GM12878 (cell line): ENCODE results near the gene DIAPH1. TPM values are rescaled to one million over a fixed set of nuclear protein-coding genes. Genes with fewer than 3 reads are reported as not detected.

Source experiments
- ATF7 ChIP-seq: fragments of 450-650 bp; IDR thresholded peaks from 2 replicates; pipeline ENCODE4 v1.6.1; 2016; ENCODE audit warnings: low read depth, mild to moderate bottlenecking
- BACH1 ChIP-seq: fragments of 450-650 bp; IDR thresholded peaks from 2 replicates; pipeline ENCODE4 v1.6.1; 2017; ENCODE audit warnings: mild to moderate bottlenecking, borderline replicate concordance
- BRCA1 ChIP-seq: IDR thresholded peaks from 2 replicates; pipeline ENCODE4 v1.6.1; 2011; ENCODE audit warnings: low read depth, low read length, improper control_type of control experiment
- CUX1 ChIP-seq: IDR thresholded peaks from 2 replicates; pipeline ENCODE4 v1.6.1; 2012; ENCODE audit warnings: improper control_type of control experiment, low read depth, low read length; ENCODE audit not compliant: insufficient replicate concordance
- IKZF1 ChIP-seq: fragments of 450-650 bp; conservative IDR thresholded peaks from 2 replicates; pipeline ENCODE4 v1.6.1; 2017; ENCODE audit warnings: antibody characterized with exemption, mild to moderate bottlenecking
- IRF4 ChIP-seq: IDR thresholded peaks from 2 replicates; pipeline ENCODE4 v1.6.1; 2011; ENCODE audit warnings: low read depth, low read length
- KLF5 ChIP-seq: fragments of 450-650 bp; IDR thresholded peaks from 2 replicates; pipeline ENCODE4 v1.6.1; 2014; ENCODE audit warnings: mild to moderate bottlenecking; ENCODE audit not compliant: partially characterized antibody
- MTA2 ChIP-seq: fragments of 450-650 bp; IDR thresholded peaks from 2 replicates; pipeline ENCODE4 v1.6.1; 2016; ENCODE audit warnings: low read depth, mild to moderate bottlenecking, moderate library complexity
- MXI1 ChIP-seq: fragments of 150-350 bp; IDR thresholded peaks from 2 replicates; pipeline ENCODE4 v1.6.1; 2011; ENCODE audit warnings: low read depth, mild to moderate bottlenecking, inconsistent platforms, low read length, improper control_type of control experiment
- PBX3 ChIP-seq: IDR thresholded peaks from 2 replicates; pipeline ENCODE4 v1.6.1; 2011; ENCODE audit warnings: mild to moderate bottlenecking, low read depth, low read length, moderate library complexity; ENCODE audit not compliant: insufficient replicate concordance
- SMAD1 ChIP-seq: fragments of 450-650 bp; IDR thresholded peaks from 2 replicates; pipeline ENCODE4 v1.6.1; 2018; ENCODE audit warnings: mild to moderate bottlenecking, low read depth; ENCODE audit not compliant: partially characterized antibody
- SP1 ChIP-seq: IDR thresholded peaks from one replicate; pipeline ENCODE4 v1.6.1; 2011; ENCODE audit warnings: low read depth, low read length
- WRNIP1 ChIP-seq: IDR thresholded peaks from 2 replicates; pipeline ENCODE4 v1.6.1; 2011; ENCODE audit warnings: low read depth, low read length, improper control_type of control experiment, borderline replicate concordance
- ZBED1 ChIP-seq: IDR thresholded peaks from 2 replicates; pipeline ENCODE4 v1.6.1; 2016; ENCODE audit warnings: borderline replicate concordance
- ZBTB4 ChIP-seq: fragments of 450-650 bp; formaldehyde crosslinking; IDR thresholded peaks from 2 replicates; pipeline ENCODE4 v1.4.0; 2022; ENCODE audit warnings: mild to moderate bottlenecking, moderate library complexity
- ZNF622 ChIP-seq: fragments of 450-650 bp; IDR thresholded peaks from 2 replicates; pipeline ENCODE4 v1.6.1; 2017; ENCODE audit warnings: mild to moderate bottlenecking, inconsistent platforms
- polyA plus RNA-seq, 11 experiments: library from polyadenylated mRNA; depleted of rRNA in 4 of 11; unstranded in 6 of 11; stranded (reverse) in 5 of 11; fragments of >200 nt; fragmentation: Nextera tagmentation in 4 of 11; fragmentation: Illumina TruSeq in 1 of 11; extraction: Ambion mirVana in 4 of 11; extraction: Trizol in 1 of 11; gene quantifications; 1 replicate in 1 of 11; 2 replicates in 10 of 11; pipeline versions ENCODE4 v1.2.1 to v1.2.3, GENCODE V29; 2011 to 2016; ENCODE audit warnings: inconsistent platforms in 2 of 11, missing spikeins in 2 of 11, low read depth in 1 of 11
- total RNA-seq, 4 experiments: library from RNA; depleted of rRNA in 3 of 4; stranded (reverse); fragments of >200 nt in 3 of 4; fragmentation: Illumina TruSeq in 1 of 4; extraction: Trizol in 1 of 4; gene quantifications; 2 replicates each; pipeline versions ENCODE4 v1.2.1 to v1.2.3, GENCODE V29; 2013 to 2021
- TF ChIP-seq, protein P1 (sequence below): fragments of 450-650 bp; formaldehyde crosslinking; IDR thresholded peaks from 2 replicates; pipeline ENCODE4 v1.5.0; 2022; ENCODE audit warnings: mild to moderate bottlenecking, missing genetic modification characterization

Gene DIAPH1
- total and polyA plus RNA-seq, 10 of the 15 experiments (the other 5 are each of a cell fraction or from before 2014, with no cell fraction given): 37.8 to 168 (median 59.0) TPM

GRCh38 chr5:141529002-141529401, 89.8 kb downstream of the DIAPH1 start (continued):
- TF ChIP-seq ZBTB4 (CRISPR knock-in tag) (no peak), BACH1 (no peak), BRCA1 (no peak), SMAD1 (no peak), MXI1 (0 out of 2 replicates have a peak, but pooled peaks have one; percentile 22), CUX1 (no peak), PBX3 (peak; percentile 24), MTA2 (peak; percentile 41; the same call in 1 of the 2 replicates), ATF7 (peak; percentile 13; the same call in 1 of the 2 replicates), IKZF1 (no peak), SP1 (no peak), WRNIP1 (no peak), ZNF622 (no peak), KLF5 (no peak), ZBED1 (peak; percentile 33; the same call in 1 of the 2 replicates), IRF4 (no peak)
- TF ChIP-seq, protein P1, sequence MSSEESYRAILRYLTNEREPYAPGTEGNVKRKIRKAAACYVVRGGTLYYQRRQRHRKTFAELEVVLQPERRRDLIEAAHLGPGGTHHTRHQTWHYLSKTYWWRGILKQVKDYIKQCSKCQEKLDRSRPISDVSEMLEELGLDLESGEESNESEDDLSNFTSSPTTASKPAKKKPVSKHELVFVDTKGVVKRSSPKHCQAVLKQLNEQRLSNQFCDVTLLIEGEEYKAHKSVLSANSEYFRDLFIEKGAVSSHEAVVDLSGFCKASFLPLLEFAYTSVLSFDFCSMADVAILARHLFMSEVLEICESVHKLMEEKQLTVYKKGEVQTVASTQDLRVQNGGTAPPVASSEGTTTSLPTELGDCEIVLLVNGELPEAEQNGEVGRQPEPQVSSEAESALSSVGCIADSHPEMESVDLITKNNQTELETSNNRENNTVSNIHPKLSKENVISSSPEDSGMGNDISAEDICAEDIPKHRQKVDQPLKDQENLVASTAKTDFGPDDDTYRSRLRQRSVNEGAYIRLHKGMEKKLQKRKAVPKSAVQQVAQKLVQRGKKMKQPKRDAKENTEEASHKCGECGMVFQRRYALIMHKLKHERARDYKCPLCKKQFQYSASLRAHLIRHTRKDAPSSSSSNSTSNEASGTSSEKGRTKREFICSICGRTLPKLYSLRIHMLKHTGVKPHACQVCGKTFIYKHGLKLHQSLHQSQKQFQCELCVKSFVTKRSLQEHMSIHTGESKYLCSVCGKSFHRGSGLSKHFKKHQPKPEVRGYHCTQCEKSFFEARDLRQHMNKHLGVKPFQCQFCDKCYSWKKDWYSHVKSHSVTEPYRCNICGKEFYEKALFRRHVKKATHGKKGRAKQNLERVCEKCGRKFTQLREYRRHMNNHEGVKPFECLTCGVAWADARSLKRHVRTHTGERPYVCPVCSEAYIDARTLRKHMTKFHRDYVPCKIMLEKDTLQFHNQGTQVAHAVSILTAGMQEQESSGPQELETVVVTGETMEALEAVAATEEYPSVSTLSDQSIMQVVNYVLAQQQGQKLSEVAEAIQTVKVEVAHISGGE (CRISPR knock-in tag): no peak
